Nephron progenitor cell (in vitro differentiated cells): ENCODE data around the gene NFASC.

Experiments
- DNase-seq: peaks from one replicate; pipeline ENCODE4 v3.0.0; 2021
- H3K27ac Mint-ChIP-seq: 2 replicates; pipeline ENCODE4 v1.8.0; 2021; ENCODE audit warnings: mild to moderate bottlenecking, moderate library complexity, mixed read lengths
- H3K27me3 Mint-ChIP-seq: 2 replicates; pipeline ENCODE4 v1.8.0; 2021; ENCODE audit warnings: mild to moderate bottlenecking, low read depth, mixed read lengths; ENCODE audit not compliant: poor library complexity
- H3K36me3 Mint-ChIP-seq: 2 replicates; pipeline ENCODE4 v1.8.0; 2021; ENCODE audit warnings: low read depth, mixed read lengths
- H3K4me1 Mint-ChIP-seq: 2 replicates; pipeline ENCODE4 v1.8.0; 2021; ENCODE audit warnings: mixed read lengths
- H3K4me3 Mint-ChIP-seq: 2 replicates; pipeline ENCODE4 v1.8.0; 2021; ENCODE audit warnings: mild to moderate bottlenecking, moderate library complexity, mixed read lengths
- H3K9me3 Mint-ChIP-seq: 2 replicates; pipeline ENCODE4 v1.8.0; 2021; ENCODE audit warnings: mild to moderate bottlenecking, moderate library complexity, mixed read lengths
- CTCF ChIP-seq: fragments of 200-600 bp; sonication (generic); IDR thresholded peaks from 2 replicates; pipeline ENCODE4 v1.5.0; 2021; ENCODE audit warnings: antibody characterized with exemption

Gene NFASC

GRCh38 chr1:204959836-204960235 is 89.2 kb downstream of the NFASC start:
- H3K27ac Mint-ChIP-seq = no peak overlapping the region
- no peak for DNase-seq
- peaks cover 52% of the 10 kb centered on the region for H3K27me3 Mint-ChIP-seq
- TF ChIP-seq CTCF = no peak
- H3K4me3 Mint-ChIP-seq = no peak overlapping the region
- H3K4me1 Mint-ChIP-seq = peaks cover 5% of the 10 kb centered on the region
- no peaks in the 10 kb centered on the region for H3K9me3 Mint-ChIP-seq
- H3K36me3 Mint-ChIP-seq = no peaks in the 10 kb centered on the region

- Mint-ChIP-seq H3K9me3 (no peaks in the 10 kb centered on the region), H3K36me3 (no peaks in the 10 kb centered on the region), H3K4me3 (no peak overlapping the region), H3K27me3 (peaks cover 58% of the 10 kb centered on the region), H3K4me1 (peaks cover 5% of the 10 kb centered on the region), H3K27ac (no peak overlapping the region)
- no peak for TF ChIP-seq CTCF
- DNase-seq = no peak
Observed at GRCh38 chr1:204960306-204961125, 89.9 kb downstream of the NFASC start.

- Mint-ChIP-seq H3K36me3 (no peaks in the 10 kb centered on the region), H3K4me1 (peaks cover 5% of the 10 kb centered on the region), H3K27ac (no peak overlapping the region), H3K27me3 (peaks cover 62% of the 10 kb centered on the region), H3K4me3 (no peak overlapping the region), H3K9me3 (no peaks in the 10 kb centered on the region)
- no peak for DNase-seq
- no peak for TF ChIP-seq CTCF
Observed at GRCh38 chr1:204961765-204962419, 91.2 kb downstream of the NFASC start.

- Mint-ChIP-seq H3K4me3 (no peak overlapping the region), H3K9me3 (no peaks in the 10 kb centered on the region), H3K36me3 (no peaks in the 10 kb centered on the region), H3K4me1 (peaks cover 10% of the 10 kb centered on the region), H3K27me3 (peaks cover 57% of the 10 kb centered on the region), H3K27ac (no peak overlapping the region)
- no peak for TF ChIP-seq CTCF
- DNase-seq = no peak
Observed at GRCh38 chr1:204962742-204963632, 92.3 kb downstream of the NFASC start.

GRCh38 chr1:204967451-204967850 is 96.8 kb downstream of the NFASC start:
- TF ChIP-seq CTCF = no peak

More at GRCh38 chr1:204967451-204967850, 96.8 kb downstream of the NFASC start:
- Mint-ChIP-seq H3K4me3 (no peak overlapping the region), H3K27me3 (peaks cover 48% of the 10 kb centered on the region), H3K4me1 (peaks cover 10% of the 10 kb centered on the region), H3K27ac (no peak overlapping the region), H3K36me3 (no peaks in the 10 kb centered on the region), H3K9me3 (no peaks in the 10 kb centered on the region)
- DNase-seq = no peak
